A549 (cell line): ENCODE data around the gene ROBO1. TPM values are rescaled to one million over a fixed set of nuclear protein-coding genes. Genes with fewer than 3 reads are reported as not detected.

Source experiments
- ATAC-seq, 2 experiments: fragments of 200-7000 bp in 1 of 2; fragments of >200 bp in 1 of 2; cut with Nextera tagmentation in 1 of 2; cut with Tn5 transposase in 1 of 2; 3 replicates each; pipeline versions ENCODE4 v1.8.0 to v1.9.1; 2018 to 2020; ENCODE audit warnings: mild to moderate bottlenecking in 1 of 2, moderate library complexity in 1 of 2
- CTCF ChIA-PET: fragments of 300-600 bp; sonication (Branson Sonifier 250); formaldehyde crosslinking; extraction: SDS; loops from one replicate; lab custom pipeline; 2021; ENCODE audit warnings: antibody characterized with exemption, inconsistent platforms; lab: Yijun Ruan, JAX
- POLR2A ChIA-PET: fragments of 350-600 bp; formaldehyde crosslinking; extraction: SDS; loops from one replicate; lab custom pipeline; 2021; ENCODE audit warnings: antibody characterized with exemption, inconsistent platforms; lab: Yijun Ruan, JAX
- DNase-seq, 2 experiments: peaks; one replicate each; pipeline versions ENCODE4 v3.0.0 to v3.0.0-alpha.2; 2011 to 2016; ENCODE audit warnings: low read depth in 1 of 2, low spot score in 1 of 2
- FAIRE-seq: peaks from 2 replicates; lab custom pipeline; 2011; peaks lifted over from hg19 to GRCh38; lab: Jason Lieb, UNC
- H3K27ac ChIP-seq, 2 experiments: fragments of >200 bp; sonication (Bioruptor Twin); formaldehyde crosslinking; 3 replicates each; pipeline ENCODE4 v1.5.1; 2016 to 2017
- H3K4me1 ChIP-seq: fragments of >200 bp; sonication (Bioruptor Twin); formaldehyde crosslinking; 3 replicates; pipeline ENCODE4 v1.6.1; 2016
- H3K4me2 ChIP-seq: fragments of >200 bp; sonication (Bioruptor Twin); formaldehyde crosslinking; 3 replicates; pipeline ENCODE4 v1.6.1; 2016
- H3K4me3 ChIP-seq: fragments of >200 bp; sonication (Bioruptor Twin); formaldehyde crosslinking; 3 replicates; pipeline ENCODE4 v1.5.1; 2016
- H3K9me3 ChIP-seq: fragments of >200 bp; sonication (Bioruptor Twin); formaldehyde crosslinking; 3 replicates; pipeline ENCODE4 v1.6.1; 2016
- CBX8 ChIP-seq: fragments of 200-600 bp; sonication (generic); IDR thresholded peaks from 2 replicates; pipeline ENCODE4 v1.6.1; 2016
- CEBPB ChIP-seq, 2 experiments: fragments of >200 bp in 1 of 2; sonication (Bioruptor Twin) in 1 of 2; formaldehyde crosslinking in 1 of 2; IDR thresholded peaks; 2 replicates each; pipeline ENCODE4 v1.6.1; 2012 to 2016
- CHD2 ChIP-seq: fragments of 150-350 bp; IDR thresholded peaks from 2 replicates; pipeline ENCODE4 v1.6.1; 2014; ENCODE audit warnings: low read length; ENCODE audit not compliant: partially characterized antibody
- CHD4 ChIP-seq: fragments of 200-600 bp; sonication (generic); IDR thresholded peaks from 2 replicates; pipeline ENCODE4 v1.6.1; 2016; ENCODE audit warnings: antibody characterized with exemption, mild to moderate bottlenecking, borderline replicate concordance
- CTCF ChIP-seq: fragments of >200 bp; sonication (Bioruptor Twin); formaldehyde crosslinking; IDR thresholded peaks from 3 replicates; pipeline ENCODE4 v1.5.1; 2016
- EHF ChIP-seq: fragments of 250-450 bp; sonication (Bioruptor Pico); IDR thresholded peaks from 2 replicates; pipeline ENCODE4 v1.5.0; 2020; ENCODE audit warnings: mild to moderate bottlenecking
- ELK1 ChIP-seq: fragments of 150-350 bp; IDR thresholded peaks from 2 replicates; pipeline ENCODE4 v1.6.1; 2014; ENCODE audit warnings: low read depth, mild to moderate bottlenecking, low read length
- ESRRA ChIP-seq: fragments of 150-350 bp; IDR thresholded peaks from 2 replicates; pipeline ENCODE4 v1.6.1; 2014; ENCODE audit warnings: mild to moderate bottlenecking, low read length, borderline replicate concordance
- HDAC2 ChIP-seq: fragments of 200-600 bp; sonication (generic); IDR thresholded peaks from 2 replicates; pipeline ENCODE4 v1.6.1; 2016
- HEYL ChIP-seq: fragments of 250-450 bp; sonication (Bioruptor Pico); IDR thresholded peaks from 2 replicates; pipeline ENCODE4 v1.8.0; 2021; ENCODE audit warnings: mild to moderate bottlenecking, moderate library complexity
- KDM1A ChIP-seq: fragments of 200-600 bp; sonication (generic); IDR thresholded peaks from 2 replicates; pipeline ENCODE4 v1.6.1; 2016; ENCODE audit warnings: low read depth, mild to moderate bottlenecking
- MAZ ChIP-seq: fragments of 150-350 bp; IDR thresholded peaks from 2 replicates; pipeline ENCODE4 v1.6.1; 2014; ENCODE audit warnings: antibody characterized with exemption, low read depth, low read length, borderline replicate concordance
- NFE2L2 ChIP-seq: fragments of 150-350 bp; conservative IDR thresholded peaks from 2 replicates; pipeline ENCODE4 v1.6.1; 2014; ENCODE audit warnings: low read length
- NPAS2 ChIP-seq: fragments of 250-450 bp; sonication (Bioruptor Pico); IDR thresholded peaks from 2 replicates; pipeline ENCODE4 v1.8.0; 2022; ENCODE audit warnings: mild to moderate bottlenecking, moderate library complexity, borderline replicate concordance
- NR3C1 ChIP-seq: fragments of >200 bp; sonication (Bioruptor Twin); formaldehyde crosslinking; IDR thresholded peaks from 3 replicates; pipeline ENCODE4 v1.6.1; 2017
- PBX3 ChIP-seq: IDR thresholded peaks from 2 replicates; pipeline ENCODE4 v1.6.1; 2012
- POLR2A ChIP-seq: IDR thresholded peaks from 2 replicates; pipeline ENCODE4 v1.6.1; 2012; ENCODE audit warnings: mild to moderate bottlenecking, low read length
- POLR2AphosphoS2 ChIP-seq: conservative IDR thresholded peaks from 2 replicates; pipeline ENCODE4 v1.6.1; 2012; ENCODE audit warnings: low read length, improper control_type of control experiment, inconsistent platforms
- RCOR1 ChIP-seq: fragments of 150-350 bp; IDR thresholded peaks from 2 replicates; pipeline ENCODE4 v1.6.1; 2014; ENCODE audit warnings: antibody characterized with exemption, low read length, low read depth
- SREBF2 ChIP-seq: fragments of 450-650 bp; IDR thresholded peaks from 2 replicates; pipeline ENCODE4 v1.6.1; 2014; ENCODE audit warnings: mild to moderate bottlenecking, moderate library complexity
- TP53 ChIP-seq: fragments of 250-450 bp; sonication (Bioruptor Pico); IDR thresholded peaks from 2 replicates; pipeline ENCODE4 v1.5.0; 2021; ENCODE audit warnings: mild to moderate bottlenecking, moderate library complexity
- USF2 ChIP-seq: fragments of 450-650 bp; IDR thresholded peaks from 2 replicates; pipeline ENCODE4 v1.6.1; 2014; ENCODE audit warnings: antibody characterized with exemption
- ZC3H11A ChIP-seq: fragments of 450-650 bp; IDR thresholded peaks from 2 replicates; pipeline ENCODE4 v1.6.1; 2014; ENCODE audit warnings: antibody characterized with exemption, mild to moderate bottlenecking
- ZFP36 ChIP-seq: fragments of 450-650 bp; IDR thresholded peaks from 2 replicates; pipeline ENCODE4 v1.6.1; 2014; ENCODE audit warnings: borderline replicate concordance; ENCODE audit not compliant: partially characterized antibody
- ZSCAN20 ChIP-seq: fragments of 250-450 bp; sonication (Bioruptor Pico); IDR thresholded peaks from 2 replicates; pipeline ENCODE4 v1.8.0; 2022; ENCODE audit warnings: mild to moderate bottlenecking, moderate library complexity
- WGBS: methylation state at CpG from one replicate; pipeline ENCODE4 v1.1.6; 2017; ENCODE audit errors: missing lambda C conversion rate; 5-methylcytosine and 5-hydroxymethylcytosine counted together
- polyA plus RNA-seq, 4 experiments: library from polyadenylated mRNA; depleted of rRNA in 3 of 4; stranded (reverse); fragments of >200 nt; fragmentation: RNase III in 1 of 4; extraction: RNeasy Plus Mini Kit Qiagen cat#74134 plus additional on column Dnase treatment in 1 of 4; gene quantifications; 2 replicates in 3 of 4; 3 replicates in 1 of 4; pipeline ENCODE4 v1.2.3, GENCODE V29; 2011 to 2017
- TF ChIP-seq, protein P1 (sequence below): IDR thresholded peaks from 2 replicates; pipeline ENCODE4 v1.6.1; 2012

Gene ROBO1
- polyA plus RNA-seq, 2 of the 4 experiments (the other 2 are of a cell fraction): 25.3 to 35.6 TPM

GRCh38 chr3:78970656-78971055 is 797.1 kb downstream of the ROBO1 start (continued):
- TF ChIP-seq ZSCAN20 (CRISPR knock-in tag) (no peak), TP53 (CRISPR knock-in tag) (no peak), NPAS2 (CRISPR knock-in tag) (no peak)
- TF ChIP-seq, all 56 proteins: peak for 0

- ChIA-PET CTCF (interaction anchor here (1.4 kb wide), 1 partner anchor 9 kb away, joined by 3 read pairs; no protein-coding TSS in a partner anchor), POLR2A (no interaction called here)
- 73% methylated on average over 2 of the region's 2 CpGs for WGBS
- TF ChIP-seq USF2 (no peak), ZC3H11A (no peak), ZFP36 (no peak), HEYL (no peak), CEBPB (IDR thresholded peaks at IDR 0.05) (no peak), EHF (CRISPR knock-in tag) (no peak), RCOR1 (no peak), NFE2L2 (no peak), NR3C1 (no peak), MAZ (no peak), SREBF2 (no peak), CTCF (no peak)
- TF ChIP-seq, protein P1, sequence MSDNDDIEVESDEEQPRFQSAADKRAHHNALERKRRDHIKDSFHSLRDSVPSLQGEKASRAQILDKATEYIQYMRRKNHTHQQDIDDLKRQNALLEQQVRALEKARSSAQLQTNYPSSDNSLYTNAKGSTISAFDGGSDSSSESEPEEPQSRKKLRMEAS: no peak
- Histone ChIP-seq H3K9me3 (no peaks in the 10 kb centered on the region), H3K4me2 (no peak overlapping the region), H3K4me1 (peaks cover 3% of the 10 kb centered on the region; the same call in 1 of the 3 replicates), H3K4me3 (no peak overlapping the region), H3K27ac (no peak overlapping the region)
- no peak for DNase-seq
- FAIRE-seq: no peak
- ATAC-seq: no peak
Measured at GRCh38 chr3:78969483-78969882, 798.3 kb downstream of the ROBO1 start.

- POLR2A ChIA-PET: no interaction called here
- Histone ChIP-seq H3K4me1 (no peaks in the 10 kb centered on the region), H3K27ac (no peak overlapping the region), H3K4me2 (no peak overlapping the region), H3K4me3 (no peak overlapping the region), H3K9me3 (no peaks in the 10 kb centered on the region)
- no peak for ATAC-seq
- no peak for FAIRE-seq
- TF ChIP-seq CHD2 (no peak), HEYL (no peak), ELK1 (no peak), TP53 (CRISPR knock-in tag) (no peak), POLR2A (no peak), ESRRA (no peak), HDAC2 (no peak), POLR2AphosphoS2 (no peak), CHD4 (no peak), NFE2L2 (no peak), ZFP36 (no peak), PBX3 (no peak), KDM1A (no peak), ZC3H11A (no peak), CBX8 (no peak)
- CTCF ChIA-PET: interaction anchor here (1.3 kb wide), 1 partner anchor 11 kb away, joined by 3 read pairs; no protein-coding TSS in a partner anchor
- WGBS: 58% methylated on average over 1 of the region's 1 CpG
- DNase-seq: no peak
Measured at GRCh38 chr3:78967061-78967460, 800.7 kb downstream of the ROBO1 start.
